H9 (cell line): ENCODE data around the gene RSBN1L. TPM values are rescaled to one million over a fixed set of nuclear protein-coding genes. Genes with fewer than 3 reads are reported as not detected.

Source experiments
- DNase-seq: peaks from one replicate; pipeline ENCODE4 v3.0.0-alpha.2; 2017
- H2AFZ ChIP-seq: one replicate; pipeline ENCODE4 v1.6.1; 2013; ENCODE audit warnings: mild to moderate bottlenecking, low read length, control low read depth, moderate library complexity
- H2AK5ac ChIP-seq: 2 replicates; pipeline ENCODE4 v1.6.1; 2013; ENCODE audit warnings: low read length, control low read depth, mixed read lengths; ENCODE audit not compliant: insufficient read length
- H2BK120ac ChIP-seq: one replicate; pipeline ENCODE4 v1.6.1; 2013; ENCODE audit warnings: low read depth, mild to moderate bottlenecking, low read length, control low read depth, inconsistent platforms; ENCODE audit not compliant: poor library complexity, severe bottlenecking
- H2BK12ac ChIP-seq: 2 replicates; pipeline ENCODE4 v1.6.1; 2013; ENCODE audit warnings: low read length, control low read depth, mixed read lengths, low read depth; ENCODE audit not compliant: insufficient read length
- H2BK15ac ChIP-seq: 2 replicates; pipeline ENCODE4 v1.6.1; 2013; ENCODE audit warnings: low read depth, low read length, control low read depth
- H2BK20ac ChIP-seq: one replicate; pipeline ENCODE4 v1.6.1; 2013; ENCODE audit warnings: low read depth, mild to moderate bottlenecking, low read length, control low read depth, inconsistent platforms; ENCODE audit not compliant: poor library complexity, severe bottlenecking
- H2BK5ac ChIP-seq: 2 replicates; pipeline ENCODE4 v1.6.1; 2013; ENCODE audit warnings: low read length, control low read depth, mixed read lengths; ENCODE audit not compliant: insufficient read length
- H3K14ac ChIP-seq: 2 replicates; pipeline ENCODE4 v1.6.1; 2013; ENCODE audit warnings: low read length, control low read depth; ENCODE audit not compliant: insufficient read depth
- H3K18ac ChIP-seq: 2 replicates; pipeline ENCODE4 v1.6.1; 2013; ENCODE audit warnings: low read depth, mild to moderate bottlenecking, mixed read lengths, low read length, control low read depth; ENCODE audit not compliant: insufficient read length
- H3K23ac ChIP-seq: 2 replicates; pipeline ENCODE4 v1.6.1; 2013; ENCODE audit warnings: low read length, control low read depth, mixed read lengths, low read depth; ENCODE audit not compliant: insufficient read length
- H3K23me2 ChIP-seq: 2 replicates; pipeline ENCODE4 v1.6.1; 2013; ENCODE audit warnings: low read depth, mild to moderate bottlenecking, mixed read lengths, low read length, control low read depth; ENCODE audit not compliant: insufficient read length, poor library complexity, severe bottlenecking
- H3K27ac ChIP-seq: 2 replicates; pipeline ENCODE4 v1.5.1; 2013; ENCODE audit warnings: low read length, control low read depth, mixed read lengths, low read depth; ENCODE audit not compliant: insufficient read length
- H3K27me3 ChIP-seq: 2 replicates; pipeline ENCODE4 v1.6.1; 2013; ENCODE audit warnings: low read length, control low read depth, inconsistent platforms; ENCODE audit not compliant: insufficient read depth
- H3K4ac ChIP-seq: 2 replicates; pipeline ENCODE4 v1.6.1; 2013; ENCODE audit warnings: low read depth, mild to moderate bottlenecking, control low read depth, inconsistent platforms, low read length, moderate library complexity
- H3K4me1 ChIP-seq: 2 replicates; pipeline ENCODE4 v1.6.1; 2013; ENCODE audit warnings: low read length, control low read depth, inconsistent platforms; ENCODE audit not compliant: insufficient read depth
- H3K4me2 ChIP-seq: 2 replicates; pipeline ENCODE4 v1.6.1; 2013; ENCODE audit warnings: low read length, control low read depth, mixed read lengths; ENCODE audit not compliant: insufficient read length, insufficient read depth
- H3K56ac ChIP-seq: 2 replicates; pipeline ENCODE4 v1.6.1; 2013; ENCODE audit warnings: low read depth, mild to moderate bottlenecking, mixed read lengths, low read length, control low read depth; ENCODE audit not compliant: insufficient read length
- H3K79me1 ChIP-seq: 2 replicates; pipeline ENCODE4 v1.6.1; 2013; ENCODE audit warnings: low read depth, mild to moderate bottlenecking, moderate library complexity, low read length, control low read depth, inconsistent platforms; ENCODE audit not compliant: insufficient read depth, poor library complexity, severe bottlenecking
- H3K79me2 ChIP-seq: 2 replicates; pipeline ENCODE4 v1.6.1; 2013; ENCODE audit warnings: low read length, control low read depth, inconsistent platforms; ENCODE audit not compliant: insufficient read depth
- H3K9ac ChIP-seq: 2 replicates; pipeline ENCODE4 v1.6.1; 2013; ENCODE audit warnings: low read length, control low read depth, mixed read lengths; ENCODE audit not compliant: insufficient read length; ENCODE audit errors: extremely low read depth
- H3K9me3 ChIP-seq: one replicate; pipeline ENCODE4 v1.6.1; 2013; ENCODE audit warnings: low read depth, low read length, inconsistent platforms; ENCODE audit not compliant: control insufficient read depth
- H3T11ph ChIP-seq: one replicate; pipeline ENCODE4 v1.6.1; 2013; ENCODE audit warnings: mild to moderate bottlenecking, low read length, control low read depth, inconsistent platforms
- H4K20me1 ChIP-seq: one replicate; pipeline ENCODE4 v1.6.1; 2013; ENCODE audit not compliant: control insufficient read depth, insufficient read length, insufficient read depth
- H4K5ac ChIP-seq: 2 replicates; pipeline ENCODE4 v1.6.1; 2013; ENCODE audit warnings: low read depth, mild to moderate bottlenecking, mixed read lengths, low read length, control low read depth; ENCODE audit not compliant: insufficient read length
- H4K8ac ChIP-seq: replicated peaks from 2 replicates; pipeline ENCODE4 v1.6.1; 2013; ENCODE audit warnings: low read length, control low read depth, mixed read lengths, low read depth; ENCODE audit not compliant: insufficient read length
- H4K91ac ChIP-seq: 2 replicates; pipeline ENCODE4 v1.6.1; 2013; ENCODE audit warnings: low read depth, mild to moderate bottlenecking, moderate library complexity, mixed read lengths, low read length, control low read depth; ENCODE audit not compliant: insufficient read length
- H3K27ac Mint-ChIP-seq, 3 experiments: 2 replicates in 2 of 3; 3 replicates in 1 of 3; pipeline ENCODE4 v1.8.0; 2020 to 2021; ENCODE audit warnings: mixed read lengths in 3 of 3, mild to moderate bottlenecking in 1 of 3, moderate library complexity in 1 of 3
- H3K27me3 Mint-ChIP-seq: 2 replicates; pipeline ENCODE4 v1.8.0; 2021; ENCODE audit warnings: low read depth, mild to moderate bottlenecking, moderate library complexity, mixed read lengths
- H3K36me3 Mint-ChIP-seq, 3 experiments: 2 replicates in 2 of 3; 3 replicates in 1 of 3; pipeline ENCODE4 v1.8.0; 2020 to 2021; ENCODE audit warnings: low read depth in 3 of 3, mixed read lengths in 3 of 3; ENCODE audit not compliant: insufficient read depth in 1 of 3
- H3K4me1 Mint-ChIP-seq, 2 experiments: 2 replicates each; pipeline ENCODE4 v1.8.0; 2020; ENCODE audit warnings: mixed read lengths in 2 of 2
- H3K4me3 Mint-ChIP-seq, 2 experiments: 2 replicates in 1 of 2; 3 replicates in 1 of 2; pipeline ENCODE4 v1.8.0; 2020 to 2021; ENCODE audit warnings: mild to moderate bottlenecking in 2 of 2, mixed read lengths in 2 of 2, moderate library complexity in 1 of 2
- H3K9me3 Mint-ChIP-seq, 2 experiments: 2 replicates in 1 of 2; 3 replicates in 1 of 2; pipeline ENCODE4 v1.8.0; 2020; ENCODE audit warnings: mild to moderate bottlenecking in 2 of 2, mixed read lengths in 2 of 2, moderate library complexity in 1 of 2
- WGBS: extraction: QIAGEN DNeasy Blood & Tissue Kit; methylation state at CpG from one replicate; pipeline ENCODE4 v1.1.7; 2013; ENCODE audit warnings: missing lambda C conversion rate, low lambda C conversion rate, mixed read lengths; ENCODE audit not compliant: insufficient read length; ENCODE audit errors: extremely low coverage; 5-methylcytosine and 5-hydroxymethylcytosine counted together
- total RNA-seq: library from RNA; stranded (reverse); gene quantifications from 2 replicates; pipeline ENCODE4 v1.2.1, GENCODE V29; 2021
- TF ChIP-seq, protein P1 (sequence below): fragments of 200-600 bp; sonication (generic); conservative IDR thresholded peaks from 3 replicates; pipeline ENCODE4 v1.8.0; 2021; ENCODE audit warnings: antibody characterized with exemption, mild to moderate bottlenecking

RSBN1L gene
- total RNA-seq, 1 experiment from 2014 or later = 20.6 TPM

DNA sequence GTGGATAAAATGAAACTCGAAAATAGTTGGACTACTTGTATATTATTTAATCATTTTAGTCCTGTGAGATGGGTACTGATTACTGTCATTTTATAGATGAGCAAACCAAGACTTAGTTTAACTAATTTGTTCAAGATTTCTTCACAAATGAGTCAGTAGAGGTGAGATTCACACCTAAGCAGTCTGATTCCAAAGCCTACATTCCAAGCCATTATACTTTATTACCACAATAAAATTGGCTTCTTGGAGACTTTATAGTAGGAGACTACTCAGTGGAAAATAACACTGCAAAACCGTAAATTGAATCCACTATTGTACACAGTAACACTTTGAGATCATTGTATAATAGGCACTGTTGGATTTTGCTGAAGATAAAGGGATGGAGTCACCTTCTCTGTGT lies 104.5 kb downstream of the RSBN1L start:
- H2AK5ac ChIP-seq = no peak overlapping the region
- H2BK120ac ChIP-seq = no peak overlapping the region
- Mint-ChIP-seq H3K27me3 (no peaks in the 10 kb centered on the region), H3K9me3 (peaks cover 3% of the 10 kb centered on the region in 2 experiments; a peak in 3 of 5 replicates), H3K36me3 (peaks cover 0 to 8% (median 4%) of the 10 kb centered on the region in 3 experiments; a peak in 5 of 7 replicates), H3K4me3 (no peak overlapping the region), H3K4me1 (peaks cover 21 to 26% of the 10 kb centered on the region in 2 experiments), H3K27ac (no peak overlapping the region)
- no peak overlapping the region for H3K27ac ChIP-seq
- H3T11ph ChIP-seq = no peak overlapping the region
- no CpG with 5 or more reads among the region's 2 CpGs for WGBS
- DNase-seq = no peak
- H3K23ac ChIP-seq = no peak overlapping the region
- no peaks in the 10 kb centered on the region for H3K4me1 ChIP-seq
- H2BK12ac ChIP-seq = no peak overlapping the region
- H3K4me2 ChIP-seq = no peak overlapping the region
- no peak overlapping the region for H4K5ac ChIP-seq
- H3K18ac ChIP-seq = no peak overlapping the region
- H4K20me1 ChIP-seq = no peaks in the 10 kb centered on the region
- H4K8ac ChIP-seq = no peak overlapping the region
- peaks cover 5% of the 10 kb centered on the region for H3K23me2 ChIP-seq
- TF ChIP-seq, protein P1, sequence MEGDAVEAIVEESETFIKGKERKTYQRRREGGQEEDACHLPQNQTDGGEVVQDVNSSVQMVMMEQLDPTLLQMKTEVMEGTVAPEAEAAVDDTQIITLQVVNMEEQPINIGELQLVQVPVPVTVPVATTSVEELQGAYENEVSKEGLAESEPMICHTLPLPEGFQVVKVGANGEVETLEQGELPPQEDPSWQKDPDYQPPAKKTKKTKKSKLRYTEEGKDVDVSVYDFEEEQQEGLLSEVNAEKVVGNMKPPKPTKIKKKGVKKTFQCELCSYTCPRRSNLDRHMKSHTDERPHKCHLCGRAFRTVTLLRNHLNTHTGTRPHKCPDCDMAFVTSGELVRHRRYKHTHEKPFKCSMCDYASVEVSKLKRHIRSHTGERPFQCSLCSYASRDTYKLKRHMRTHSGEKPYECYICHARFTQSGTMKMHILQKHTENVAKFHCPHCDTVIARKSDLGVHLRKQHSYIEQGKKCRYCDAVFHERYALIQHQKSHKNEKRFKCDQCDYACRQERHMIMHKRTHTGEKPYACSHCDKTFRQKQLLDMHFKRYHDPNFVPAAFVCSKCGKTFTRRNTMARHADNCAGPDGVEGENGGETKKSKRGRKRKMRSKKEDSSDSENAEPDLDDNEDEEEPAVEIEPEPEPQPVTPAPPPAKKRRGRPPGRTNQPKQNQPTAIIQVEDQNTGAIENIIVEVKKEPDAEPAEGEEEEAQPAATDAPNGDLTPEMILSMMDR = no peak
- H3K79me2 ChIP-seq = peaks cover 7% of the 10 kb centered on the region; the same call in 1 of the 2 replicates
- H3K9me3 ChIP-seq = no peaks in the 10 kb centered on the region
- H3K27me3 ChIP-seq = no peaks in the 10 kb centered on the region
- no peaks in the 10 kb centered on the region for H3K79me1 ChIP-seq
- no peak overlapping the region for H3K14ac ChIP-seq
- H2BK20ac ChIP-seq = no peak overlapping the region
- no peak overlapping the region for H2BK15ac ChIP-seq
- H3K4ac ChIP-seq = no peak overlapping the region
- H2AFZ ChIP-seq = no peak overlapping the region
- no peak overlapping the region for H4K91ac ChIP-seq
- no peak overlapping the region for H3K56ac ChIP-seq
- no peak overlapping the region for H3K9ac ChIP-seq
- H2BK5ac ChIP-seq = no peak overlapping the region
